ENCODE data around the gene NFATC2.

The NFATC2 gene

DNA sequence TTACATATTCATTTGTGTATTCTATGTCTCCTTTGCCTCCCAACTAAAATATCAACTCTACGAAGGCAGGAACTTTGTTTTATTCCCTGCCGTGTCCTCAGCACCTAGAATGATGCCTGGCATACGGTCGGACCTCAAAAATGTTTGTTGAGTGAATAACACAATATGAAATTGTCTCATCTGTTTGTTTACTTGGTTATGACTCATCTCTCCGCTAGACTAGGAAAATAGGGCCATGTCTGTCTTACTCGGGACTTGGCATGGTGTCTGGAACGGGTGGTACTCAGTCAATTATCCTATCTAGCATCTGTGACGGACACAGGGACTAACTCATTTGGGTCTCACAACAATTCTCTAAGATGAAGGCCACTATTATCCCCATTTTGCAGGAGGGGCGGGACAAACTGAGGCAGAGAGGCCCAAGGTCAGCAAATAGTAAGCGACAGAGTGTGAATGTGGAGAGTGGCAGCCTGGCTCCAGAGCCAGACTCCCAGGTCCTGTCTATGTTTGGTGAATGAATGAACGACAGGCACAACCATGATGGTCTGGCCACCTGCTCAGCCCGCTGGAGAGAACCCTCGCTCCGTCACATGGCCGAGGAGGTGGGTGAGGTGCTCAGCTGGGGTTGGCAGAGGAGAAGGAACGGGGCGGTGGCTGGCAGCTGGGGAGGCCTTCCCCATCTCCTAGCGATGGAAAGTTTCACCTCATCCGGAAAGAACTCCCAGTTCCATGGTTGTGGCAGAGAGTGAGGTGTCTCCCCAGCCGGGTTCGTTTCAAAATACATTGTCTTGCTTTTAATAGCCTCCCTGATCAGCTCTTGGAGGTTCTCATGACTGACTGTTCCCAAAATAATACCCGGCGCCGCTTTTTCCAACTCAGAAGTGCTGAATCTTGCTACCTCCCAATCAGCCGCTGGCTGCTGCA, 27.6 kb upstream of the NFATC2 start:
- TF ChIP-seq YY1 (IDR thresholded peaks at IDR 0.05; ENCODE audit: low read depth) (no peak), CREB1 (IDR thresholded peaks at IDR 0.05; ENCODE audit: low read depth) (no peak), NFIC (IDR thresholded peaks at IDR 0.05) (no peak), RAD21 (IDR thresholded peaks at IDR 0.05; ENCODE audit: low read depth) (no peak), ZBTB7A (IDR thresholded peaks at IDR 0.05; ENCODE audit: low read depth) (no peak), CEBPB (IDR thresholded peaks at IDR 0.05) (no peak)

DNA sequence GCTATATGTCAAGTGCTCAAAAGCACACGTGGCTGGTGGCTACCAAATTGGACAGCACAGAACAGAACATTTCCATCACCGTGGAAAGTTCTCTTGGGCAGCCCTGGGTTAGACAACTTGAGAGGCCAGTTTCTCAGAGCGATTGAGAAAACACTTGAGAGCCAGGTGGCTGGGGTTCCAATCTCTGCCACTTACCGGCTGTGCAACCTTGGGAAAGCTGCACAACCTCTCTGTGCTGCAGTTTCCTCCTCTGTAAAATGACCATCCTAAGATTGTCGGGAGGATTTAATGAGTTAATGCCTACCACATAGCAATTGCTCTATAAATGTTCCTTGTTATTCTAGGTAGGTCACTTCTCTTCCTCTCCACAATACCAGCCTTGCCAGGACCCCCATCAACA, 25.1 kb upstream of the NFATC2 start:
- no peak for TF ChIP-seq TCF12 (IDR thresholded peaks at IDR 0.05; ENCODE audit: low read depth)
- TF ChIP-seq CREB1 (IDR thresholded peaks at IDR 0.05; ENCODE audit: low read depth), result no peak
- TF ChIP-seq EGR1 (IDR thresholded peaks at IDR 0.05), result no peak
- TF ChIP-seq CEBPB (IDR thresholded peaks at IDR 0.05), result no peak
- TF ChIP-seq RAD21 (IDR thresholded peaks at IDR 0.05; ENCODE audit: low read depth), result no peak
- no peak for TF ChIP-seq NFIC (IDR thresholded peaks at IDR 0.05)
- TF ChIP-seq, protein P1, sequence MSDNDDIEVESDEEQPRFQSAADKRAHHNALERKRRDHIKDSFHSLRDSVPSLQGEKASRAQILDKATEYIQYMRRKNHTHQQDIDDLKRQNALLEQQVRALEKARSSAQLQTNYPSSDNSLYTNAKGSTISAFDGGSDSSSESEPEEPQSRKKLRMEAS (IDR thresholded peaks at IDR 0.05), result no peak
- TF ChIP-seq TEAD4 (IDR thresholded peaks at IDR 0.05), result no peak
- TF ChIP-seq, protein P2, sequence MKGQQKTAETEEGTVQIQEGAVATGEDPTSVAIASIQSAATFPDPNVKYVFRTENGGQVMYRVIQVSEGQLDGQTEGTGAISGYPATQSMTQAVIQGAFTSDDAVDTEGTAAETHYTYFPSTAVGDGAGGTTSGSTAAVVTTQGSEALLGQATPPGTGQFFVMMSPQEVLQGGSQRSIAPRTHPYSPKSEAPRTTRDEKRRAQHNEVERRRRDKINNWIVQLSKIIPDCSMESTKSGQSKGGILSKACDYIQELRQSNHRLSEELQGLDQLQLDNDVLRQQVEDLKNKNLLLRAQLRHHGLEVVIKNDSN (IDR thresholded peaks at IDR 0.05), result no peak

DNA sequence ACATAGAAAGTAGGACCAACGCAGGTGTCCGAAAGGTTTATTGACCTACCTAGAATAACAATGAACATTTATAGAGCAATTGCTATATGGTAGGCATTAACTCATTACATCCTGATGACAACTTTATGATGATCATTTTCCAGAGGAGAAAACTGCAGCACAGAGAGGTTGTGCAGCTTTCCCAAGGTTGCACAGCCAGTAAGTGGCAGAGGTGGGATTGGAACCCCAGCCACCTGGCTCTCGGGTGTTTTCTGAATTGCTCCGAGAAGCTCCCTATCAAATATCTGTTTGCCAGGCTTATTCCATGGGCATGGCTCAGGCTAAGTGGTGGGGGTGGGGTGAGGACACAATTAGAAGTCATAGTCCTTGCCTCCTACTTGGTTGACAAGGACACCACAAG, 24.1 kb upstream of the NFATC2 start:
- no peak for TF ChIP-seq RAD21 (IDR thresholded peaks at IDR 0.05; ENCODE audit: low read depth)
- no peak for TF ChIP-seq TAF1 (IDR thresholded peaks at IDR 0.05; ENCODE audit: low read depth)
- TF ChIP-seq CREB1 (IDR thresholded peaks at IDR 0.05; ENCODE audit: low read depth), result no peak
- TF ChIP-seq, protein P3, sequence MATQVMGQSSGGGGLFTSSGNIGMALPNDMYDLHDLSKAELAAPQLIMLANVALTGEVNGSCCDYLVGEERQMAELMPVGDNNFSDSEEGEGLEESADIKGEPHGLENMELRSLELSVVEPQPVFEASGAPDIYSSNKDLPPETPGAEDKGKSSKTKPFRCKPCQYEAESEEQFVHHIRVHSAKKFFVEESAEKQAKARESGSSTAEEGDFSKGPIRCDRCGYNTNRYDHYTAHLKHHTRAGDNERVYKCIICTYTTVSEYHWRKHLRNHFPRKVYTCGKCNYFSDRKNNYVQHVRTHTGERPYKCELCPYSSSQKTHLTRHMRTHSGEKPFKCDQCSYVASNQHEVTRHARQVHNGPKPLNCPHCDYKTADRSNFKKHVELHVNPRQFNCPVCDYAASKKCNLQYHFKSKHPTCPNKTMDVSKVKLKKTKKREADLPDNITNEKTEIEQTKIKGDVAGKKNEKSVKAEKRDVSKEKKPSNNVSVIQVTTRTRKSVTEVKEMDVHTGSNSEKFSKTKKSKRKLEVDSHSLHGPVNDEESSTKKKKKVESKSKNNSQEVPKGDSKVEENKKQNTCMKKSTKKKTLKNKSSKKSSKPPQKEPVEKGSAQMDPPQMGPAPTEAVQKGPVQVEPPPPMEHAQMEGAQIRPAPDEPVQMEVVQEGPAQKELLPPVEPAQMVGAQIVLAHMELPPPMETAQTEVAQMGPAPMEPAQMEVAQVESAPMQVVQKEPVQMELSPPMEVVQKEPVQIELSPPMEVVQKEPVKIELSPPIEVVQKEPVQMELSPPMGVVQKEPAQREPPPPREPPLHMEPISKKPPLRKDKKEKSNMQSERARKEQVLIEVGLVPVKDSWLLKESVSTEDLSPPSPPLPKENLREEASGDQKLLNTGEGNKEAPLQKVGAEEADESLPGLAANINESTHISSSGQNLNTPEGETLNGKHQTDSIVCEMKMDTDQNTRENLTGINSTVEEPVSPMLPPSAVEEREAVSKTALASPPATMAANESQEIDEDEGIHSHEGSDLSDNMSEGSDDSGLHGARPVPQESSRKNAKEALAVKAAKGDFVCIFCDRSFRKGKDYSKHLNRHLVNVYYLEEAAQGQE (IDR thresholded peaks at IDR 0.05; ENCODE audit: low read depth), result no peak
- TF ChIP-seq EP300 (IDR thresholded peaks at IDR 0.05; ENCODE audit: borderline replicate concordance), result no peak
- TF ChIP-seq NFIC (IDR thresholded peaks at IDR 0.05), result no peak
- TF ChIP-seq CEBPB (IDR thresholded peaks at IDR 0.05), result no peak
- TF ChIP-seq TCF12 (IDR thresholded peaks at IDR 0.05; ENCODE audit: low read depth), result no peak
- TF ChIP-seq FOXM1 (IDR thresholded peaks at IDR 0.05; ENCODE audit: borderline replicate concordance, low read depth), result no peak
- no peak for TF ChIP-seq YY1 (IDR thresholded peaks at IDR 0.05; ENCODE audit: low read depth)
- no peak for TF ChIP-seq EGR1 (IDR thresholded peaks at IDR 0.05)
- TF ChIP-seq, protein P2 (IDR thresholded peaks at IDR 0.05), result no peak
- no peak for TF ChIP-seq TEAD4 (IDR thresholded peaks at IDR 0.05)
- TF ChIP-seq, protein P1 (IDR thresholded peaks at IDR 0.05), result no peak
- no peak for TF ChIP-seq ZBTB7A (IDR thresholded peaks at IDR 0.05; ENCODE audit: low read depth)

DNA sequence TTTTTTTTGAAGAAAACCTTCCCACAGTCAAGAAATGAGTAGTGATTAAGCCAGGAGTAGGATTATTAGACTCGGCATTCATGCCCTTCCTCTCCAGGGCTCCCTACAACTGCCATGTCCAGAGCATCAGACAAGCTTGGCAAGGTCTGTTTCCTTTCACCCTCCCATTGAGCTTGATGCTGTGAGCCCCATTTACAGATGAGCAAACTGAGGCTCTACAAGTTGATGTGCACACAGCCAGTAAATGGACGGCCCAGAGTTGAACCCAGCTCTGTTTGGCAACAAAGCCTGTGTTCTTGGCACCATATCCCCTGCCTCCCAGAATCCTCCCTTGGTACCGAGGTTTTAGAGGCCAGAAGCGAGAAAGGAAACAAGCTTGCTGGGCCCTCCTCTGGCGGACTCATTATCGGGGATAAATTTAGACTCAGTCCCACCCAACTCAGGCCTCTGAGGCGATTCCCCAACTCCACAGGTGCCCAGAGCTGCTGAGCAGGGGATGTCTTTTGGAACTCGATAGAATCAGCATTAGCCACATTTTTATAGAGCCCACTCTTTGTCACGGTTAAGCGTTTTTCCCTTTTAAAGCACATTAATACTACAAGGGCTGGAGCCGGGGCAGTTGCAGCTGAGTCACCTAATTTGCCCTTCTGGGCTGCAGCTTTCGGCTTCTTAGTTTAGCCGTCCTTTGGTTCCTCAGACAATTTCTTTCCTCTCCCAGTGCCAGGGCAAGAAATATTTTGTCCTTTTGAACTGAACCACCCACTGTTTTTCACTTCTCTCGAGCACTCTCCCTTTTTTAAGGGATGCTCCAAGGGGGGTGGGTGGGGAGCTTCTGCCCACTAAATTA, 23.0 kb upstream of the NFATC2 start:
- no peak for TF ChIP-seq NFIC (IDR thresholded peaks at IDR 0.05)
- TF ChIP-seq EP300 (IDR thresholded peaks at IDR 0.05; ENCODE audit: borderline replicate concordance), result no peak
- TF ChIP-seq RAD21 (IDR thresholded peaks at IDR 0.05; ENCODE audit: low read depth), result no peak
- no peak for TF ChIP-seq CEBPB (IDR thresholded peaks at IDR 0.05)
- TF ChIP-seq, protein P1 (IDR thresholded peaks at IDR 0.05), result no peak
- TF ChIP-seq, protein P3 (IDR thresholded peaks at IDR 0.05; ENCODE audit: low read depth), result no peak
- no peak for TF ChIP-seq TCF12 (IDR thresholded peaks at IDR 0.05; ENCODE audit: low read depth)
- TF ChIP-seq TAF1 (IDR thresholded peaks at IDR 0.05; ENCODE audit: low read depth), result no peak
- TF ChIP-seq, protein P2 (IDR thresholded peaks at IDR 0.05), result no peak
- no peak for TF ChIP-seq YY1 (IDR thresholded peaks at IDR 0.05; ENCODE audit: low read depth)
- no peak for TF ChIP-seq EGR1 (IDR thresholded peaks at IDR 0.05)
- TF ChIP-seq CREB1 (IDR thresholded peaks at IDR 0.05; ENCODE audit: low read depth), result no peak
